Fibroblast of peridontal ligament (primary cell): ENCODE measurements around the gene ABR.
A peak's percentile ranks its signal among the peaks of the same experiment; 100 is the strongest.
"Not testable (repeated sequence)": the region's sequence is repeated elsewhere in the genome, so short reads cannot be mapped to it uniquely, and the experiment has no call there.

Experiments
- DNase-seq: peaks from one replicate; pipeline ENCODE4 v3.0.0-alpha.2; 2010; ENCODE audit errors: extremely low read depth

ABR gene

GRCh38 chr17:1095090-1095852, 84.5 kb downstream of the ABR start:
- DNase-seq, result no peak

DNA sequence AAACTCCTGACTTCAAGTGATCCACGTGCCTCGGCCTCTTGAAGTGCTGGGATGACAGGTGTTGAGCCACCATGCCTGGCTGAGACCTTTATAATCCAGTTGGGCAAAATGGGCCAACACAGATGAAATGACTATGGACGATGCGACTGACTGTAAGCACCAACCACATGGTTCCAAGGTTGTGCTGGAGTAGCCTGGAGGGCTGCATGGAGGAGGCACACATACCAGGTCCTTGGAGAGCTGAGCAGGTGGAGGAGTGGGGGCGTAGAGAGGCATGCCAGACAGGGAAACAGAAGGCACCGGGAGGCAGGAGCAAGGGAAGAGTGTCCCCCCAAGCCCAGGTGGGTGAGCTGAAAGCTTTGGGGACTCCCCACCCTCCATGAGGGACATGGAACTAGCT, 85.2 kb downstream of the ABR start:
- DNase-seq, result no peak

- no peak for DNase-seq
Measured at GRCh38 chr17:1091900-1092299, 87.9 kb downstream of the ABR start.

GRCh38 chr17:1091190-1091534, 88.6 kb downstream of the ABR start:
- no peak for DNase-seq

- DNase-seq, result no peak
Measured at GRCh38 chr17:1090465-1091189, 89.2 kb downstream of the ABR start.

DNA sequence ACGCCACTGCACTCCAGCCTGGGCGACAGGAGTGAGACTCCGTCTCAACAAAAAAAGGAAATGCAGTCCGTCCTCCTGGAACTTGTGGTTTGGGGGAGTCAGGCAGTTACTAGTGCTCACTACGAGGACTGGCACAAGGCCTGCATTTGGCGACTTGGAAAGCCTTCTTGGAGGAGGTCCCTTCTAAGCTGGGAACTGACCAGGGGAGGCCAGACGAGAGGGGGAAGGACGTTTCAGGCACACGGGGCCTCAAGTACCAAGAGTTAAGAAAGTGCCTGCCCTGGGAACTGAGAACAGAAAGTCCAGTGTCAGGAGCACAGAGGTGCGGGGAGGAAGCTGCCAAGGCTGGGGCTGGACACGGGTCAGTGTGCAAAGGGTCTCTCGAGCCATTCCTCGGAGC, 89.9 kb downstream of the ABR start:
- no peak for DNase-seq

DNA sequence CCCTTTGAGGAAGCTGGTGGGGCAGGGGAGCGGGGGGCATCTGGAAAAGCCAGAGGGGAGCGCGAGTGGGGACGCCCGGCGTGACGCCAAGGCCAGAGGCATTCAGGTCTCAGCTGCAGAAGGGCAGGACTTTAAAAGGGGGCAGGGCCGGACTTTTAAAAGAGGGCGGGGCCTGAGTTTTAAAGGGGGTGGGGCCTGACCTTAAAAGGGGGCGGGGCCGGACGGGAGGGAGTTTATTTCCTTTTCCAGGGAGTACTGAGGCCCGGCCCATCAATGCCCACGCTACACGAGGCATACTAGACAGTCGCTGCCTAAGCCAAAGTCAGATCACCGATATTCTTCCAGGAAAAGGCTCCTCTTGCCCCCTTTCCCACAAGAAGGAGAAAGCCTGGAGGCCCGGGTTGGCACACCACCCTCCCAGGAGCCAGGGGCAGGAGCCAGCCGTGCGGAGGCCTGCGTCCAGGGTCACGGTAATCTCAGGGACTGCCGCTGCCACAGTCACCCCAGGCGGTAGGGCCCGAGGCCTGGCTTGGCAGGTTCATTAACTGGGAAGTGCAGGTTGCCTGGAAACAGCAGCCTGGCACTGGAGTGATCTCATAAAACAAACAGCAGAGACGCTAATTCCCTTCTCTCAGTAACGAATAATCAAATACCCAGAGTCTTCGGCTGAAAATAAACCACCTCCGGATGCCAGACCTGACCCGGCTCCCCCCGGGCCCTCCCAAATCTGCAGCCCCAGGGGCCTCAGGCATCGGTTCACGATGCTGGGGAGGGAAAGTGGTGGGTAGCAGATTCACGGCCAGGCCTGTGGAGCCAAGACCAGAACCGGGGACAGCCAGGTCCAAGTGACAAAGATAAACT, 92.2 kb downstream of the ABR start:
- DNase-seq, result peak; percentile 65

DNA sequence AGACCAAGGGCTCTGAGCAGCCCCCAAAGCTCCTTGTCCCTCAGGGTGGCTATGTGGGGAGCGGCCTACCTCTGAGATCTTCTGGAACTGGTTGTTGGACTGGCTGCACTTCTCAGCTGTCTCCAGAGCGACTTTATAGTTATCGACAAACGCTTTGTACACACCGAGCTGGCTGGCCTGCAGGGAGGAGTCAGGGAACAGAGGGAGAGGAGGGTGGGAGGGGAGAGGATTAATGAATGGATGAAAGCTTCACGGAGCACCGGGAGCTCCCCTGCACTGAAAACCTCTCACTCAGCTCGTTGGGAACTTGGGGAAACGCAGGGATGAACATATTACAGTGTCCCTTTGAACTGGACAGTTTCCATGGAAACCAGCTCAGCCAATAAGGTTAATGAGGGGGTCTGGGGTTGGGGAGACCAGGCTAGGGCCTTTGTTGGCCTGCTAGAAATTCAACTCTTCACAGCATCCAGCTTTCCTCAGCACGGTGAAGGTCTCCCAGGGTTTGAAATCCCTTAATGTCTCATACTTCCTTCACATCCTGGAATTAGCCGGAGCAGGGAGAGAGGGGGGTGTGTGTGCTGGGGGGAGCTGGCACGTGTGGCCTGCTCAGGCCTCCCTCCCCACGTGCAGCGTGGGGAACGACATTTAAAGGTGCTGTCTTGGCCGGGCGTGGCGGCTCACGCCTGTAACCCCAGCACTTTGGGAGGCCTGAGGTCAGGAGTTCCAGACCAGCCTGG, 96.2 kb downstream of the ABR start:
- DNase-seq, result peak; percentile 35

DNA sequence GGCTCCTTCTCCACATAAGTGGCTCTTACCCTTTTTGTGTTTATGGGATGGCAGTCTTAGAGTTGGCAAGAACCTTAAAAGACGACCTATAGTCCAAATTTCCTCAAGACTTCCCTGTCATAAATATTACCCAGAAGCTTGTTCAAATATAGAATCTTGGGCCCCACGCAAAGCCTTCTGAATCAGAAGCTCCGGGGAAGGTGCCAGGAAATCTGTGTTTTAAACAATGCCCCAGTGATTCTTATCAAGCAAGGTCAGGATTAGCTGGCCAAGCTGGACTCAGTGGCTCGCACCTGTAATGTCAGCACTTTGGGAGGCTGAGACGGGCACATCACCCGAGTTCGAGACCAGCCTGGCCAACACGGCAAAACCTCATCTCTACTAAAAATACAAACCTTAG, 97.2 kb downstream of the ABR start:
- DNase-seq, result peak; percentile 74

GRCh38 chr17:1078831-1079561, 100.8 kb downstream of the ABR start:
- no peak for DNase-seq

- DNase-seq, result no peak
Measured at GRCh38 chr17:1077986-1078711, 101.6 kb downstream of the ABR start.

- DNase-seq, result no peak
Measured at GRCh38 chr17:1077581-1077985, 102.2 kb downstream of the ABR start.

DNA sequence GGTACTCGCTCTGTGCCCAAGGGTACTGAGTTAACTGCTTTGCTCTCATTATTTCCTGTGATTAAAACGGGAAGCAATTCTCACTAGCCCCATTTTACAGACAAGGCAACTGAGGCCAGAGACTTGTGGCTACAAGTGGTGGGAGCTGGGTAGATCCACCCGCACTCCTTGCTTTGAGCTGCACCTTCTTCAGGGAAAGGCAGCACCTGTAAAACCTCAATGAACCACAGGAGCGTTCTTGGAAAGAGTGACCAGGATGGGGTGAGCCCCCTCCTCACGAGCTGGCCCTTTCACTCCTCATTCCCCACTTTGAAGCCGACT, 102.8 kb downstream of the ABR start:
- no peak for DNase-seq

GRCh38 chr17:1076299-1076981, 103.3 kb downstream of the ABR start:
- DNase-seq, result no peak

DNA sequence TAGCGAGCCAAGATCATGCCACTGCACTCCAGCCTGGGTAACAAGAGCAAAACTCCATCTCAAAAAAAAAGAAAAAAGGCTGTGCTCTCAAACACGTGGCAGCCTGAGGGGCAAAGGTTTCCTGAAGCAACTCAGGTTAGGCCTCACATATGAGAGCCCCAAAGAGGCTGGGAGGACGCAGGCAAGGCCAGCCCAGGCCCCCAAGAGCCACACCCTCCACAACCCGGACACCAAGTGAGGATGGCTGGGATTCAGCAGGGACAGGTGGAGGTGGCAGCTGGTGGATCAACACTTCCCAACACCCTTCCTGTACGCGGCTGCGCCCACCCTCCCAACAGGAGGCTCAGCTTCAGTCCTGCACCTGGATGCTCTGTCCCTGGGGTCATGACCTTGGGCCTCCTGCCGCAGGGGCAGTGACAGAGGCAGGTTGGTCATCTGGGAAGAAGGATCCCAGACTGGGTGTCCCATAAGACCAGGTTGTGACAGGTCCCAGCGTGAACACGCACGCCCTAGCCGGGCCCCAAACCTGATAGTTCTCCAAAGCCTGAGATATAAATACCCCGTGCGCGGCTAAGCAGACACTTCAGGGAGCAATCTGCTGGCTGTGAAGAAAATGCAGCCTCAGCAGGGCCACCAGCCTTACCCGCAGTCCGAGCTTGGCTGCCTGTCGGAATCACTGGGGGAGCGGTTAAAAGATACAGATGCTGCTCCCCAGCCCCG, 104.7 kb downstream of the ABR start:
- DNase-seq, result no peak

DNA sequence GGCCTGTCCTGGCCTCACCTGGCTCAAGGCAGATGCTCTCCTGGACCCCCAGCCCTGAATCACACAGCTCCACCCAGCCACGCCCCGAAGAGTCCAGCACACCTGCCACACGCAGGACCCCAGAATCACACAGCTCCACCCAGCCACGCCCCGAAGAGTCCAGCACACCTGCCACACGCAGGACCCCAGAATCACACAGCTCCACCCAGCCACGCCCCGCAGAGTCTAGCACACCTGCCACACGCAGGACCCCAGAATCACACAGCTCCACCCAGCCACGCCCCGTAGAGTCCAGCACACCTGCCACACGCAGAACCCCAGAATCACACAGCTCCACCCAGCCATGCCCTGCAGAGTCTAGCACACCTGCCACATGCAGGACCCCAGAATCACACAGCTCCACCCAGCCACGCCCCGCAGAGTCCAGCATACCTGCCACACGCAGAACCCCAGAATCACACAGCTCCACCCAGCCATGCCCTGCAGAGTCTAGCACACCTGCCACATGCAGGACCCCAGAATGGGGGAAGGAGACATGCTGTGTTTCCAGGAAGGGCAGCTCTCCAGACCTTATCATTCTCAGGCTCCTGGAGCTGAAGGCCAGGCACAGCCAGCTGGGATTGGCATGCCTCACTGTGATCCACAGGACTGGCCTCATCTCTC, 105.7 kb downstream of the ABR start:
- not testable (repeated sequence) for DNase-seq

DNA sequence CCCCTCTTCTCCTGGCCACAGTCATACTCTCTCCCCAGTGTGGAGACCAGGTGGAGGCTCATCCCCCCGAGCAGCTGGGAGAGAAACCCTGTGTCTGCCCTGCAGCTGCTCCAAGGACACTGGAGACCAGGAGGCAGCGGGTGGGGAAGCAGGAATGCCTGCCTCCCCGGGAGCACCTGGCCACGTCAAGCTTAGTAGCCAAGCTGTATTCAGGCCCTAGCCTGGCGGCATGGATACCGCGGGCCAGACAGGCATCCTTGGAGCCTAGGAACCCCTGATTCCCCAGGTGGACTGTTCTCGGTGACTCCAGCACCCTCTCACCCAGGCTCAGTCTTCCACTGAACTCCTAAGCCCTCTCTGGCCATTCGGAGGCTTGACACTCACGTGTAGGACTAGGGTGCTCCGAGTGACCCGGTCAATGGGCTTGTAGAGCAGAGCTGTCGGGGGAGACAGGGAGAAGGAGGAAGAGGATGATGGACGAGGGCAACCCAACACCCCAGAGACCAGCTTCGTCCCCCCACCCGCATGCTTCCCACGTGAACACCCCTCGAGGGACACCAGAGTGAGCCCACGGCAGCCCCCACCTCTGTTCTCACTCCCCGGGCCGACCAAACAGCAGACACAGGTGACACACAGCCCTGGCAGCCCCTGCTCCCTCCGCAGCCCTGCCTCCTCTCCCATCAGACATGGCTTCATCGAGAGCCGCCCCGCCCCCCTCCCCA, 106.4 kb downstream of the ABR start:
- DNase-seq, result no peak

- DNase-seq, result no peak
Measured at GRCh38 chr17:1072551-1072961, 107.2 kb downstream of the ABR start.
